Heart left ventricle (tissue), 16 donors: ENCODE measurements around the gene LY86. TPM values are rescaled to one million over a fixed set of nuclear protein-coding genes. Genes with fewer than 3 reads are reported as not detected.

Experiments used
- ATAC-seq, 4 donors: fragments of 200-7000 bp; cut with Tn5 transposase; one replicate each; pipeline ENCODE4 v1.9.1; 2020 to 2022; ENCODE audit warnings: moderate library complexity in 4 of 4, mild to moderate bottlenecking in 3 of 4, moderate number of reproducible peaks in 1 of 4
- DNase-seq, 5 donors: peaks; one replicate each; pipeline ENCODE4 v3.0.0-alpha.2; 2020
- H3K27ac ChIP-seq, 12 donors: fragments of 200-600 bp; sonication (generic) in 4 of 12; one replicate each; pipeline versions ENCODE4 v1.5.0 to v1.8.0; 2016 to 2022; ENCODE audit warnings: mild to moderate bottlenecking in 2 of 12
- H3K27me3 ChIP-seq, 9 donors: fragments of 200-600 bp; sonication (generic) in 2 of 9; one replicate each; pipeline versions ENCODE4 v1.5.1 to v1.8.0; 2016 to 2022; ENCODE audit warnings: mild to moderate bottlenecking in 3 of 9
- H3K36me3 ChIP-seq, 9 donors: fragments of 200-600 bp; sonication (generic) in 2 of 9; one replicate each; pipeline versions ENCODE4 v1.5.0 to v1.8.0; 2018 to 2022; ENCODE audit warnings: mild to moderate bottlenecking in 2 of 9
- H3K4me1 ChIP-seq, 12 donors: fragments of 200-600 bp; sonication (generic) in 4 of 12; one replicate each; pipeline versions ENCODE4 v1.5.0 to v1.8.0; 2016 to 2022; ENCODE audit warnings: mild to moderate bottlenecking in 3 of 12
- H3K4me3 ChIP-seq, 12 donors: fragments of 200-600 bp; sonication (generic) in 4 of 12; one replicate each; pipeline versions ENCODE4 v1.5.0 to v1.8.0; 2017 to 2022; ENCODE audit warnings: mild to moderate bottlenecking in 9 of 12, moderate library complexity in 4 of 12
- H3K9me3 ChIP-seq, 12 donors: fragments of 200-600 bp; sonication (generic) in 4 of 12; one replicate each; pipeline versions ENCODE4 v1.5.0 to v1.8.0; 2016 to 2022; ENCODE audit warnings: mild to moderate bottlenecking in 1 of 12
- POLR2A ChIP-seq, 2 donors: fragments of 450-650 bp; IDR thresholded peaks; one replicate each; pipeline ENCODE4 v1.6.1; 2017; ENCODE audit warnings: antibody characterized with exemption in 2 of 2, mild to moderate bottlenecking in 2 of 2, moderate library complexity in 2 of 2
- WGBS, 4 donors: extraction: QIAGEN DNeasy Blood & Tissue Kit in 2 of 4; methylation state at CpG; one replicate each; pipeline versions ENCODE4 v1.1.5 to v1.1.7; 2013 to 2018; 5-methylcytosine and 5-hydroxymethylcytosine counted together
- intact Hi-C, 10 donors: fragments of 100-400 bp; cut with DNase I; formaldehyde crosslinking; loops; one replicate each; pipeline versions ENCODE4 v1.11.1 to v1.14.2; 2022
- polyA plus RNA-seq, 2 donors: library from polyadenylated mRNA; stranded (reverse); fragments of 200-250 nt; gene quantifications; one replicate each; pipeline ENCODE4 v1.2.3, GENCODE V29; 2013
- total RNA-seq, 9 donors: library from RNA; depleted of rRNA in 2 of 9; stranded (reverse); fragments of >200 nt in 2 of 9; fragmentation: NEBNext Ultra II Directional in 3 of 9; extraction: Animal tissue kit (Norgen Biotek cat#: 25700) in 3 of 9; gene quantifications; one replicate each; pipeline versions ENCODE4 v1.1.0 to v1.2.4, GENCODE V29; 2016 to 2023
- TF ChIP-seq, protein P1 (sequence below), 12 donors: fragments of 200-600 bp; sonication (generic) in 4 of 12; IDR thresholded peaks; one replicate each; pipeline versions ENCODE4 v1.5.0 to v1.8.0; 2018 to 2022; ENCODE audit warnings: antibody characterized with exemption in 12 of 12, mild to moderate bottlenecking in 5 of 12
- donor health status: ischemic (EF 13 %, LVEDD 7.1; RV severe dilation, severe dysfunction).
- donor health status: healthy with polysubstance abuse.
- donor health status: DM: no; HTN: yes; CAD: no.
- donor health status: DM: no; HTN: no; CAD: no.
- donor health status: ischemic (EF 25% LVEDD 6.9; RV normal size, moderate dysfunction).
- donor health status: ischemic (EF 25% LVEDD 5.7; RV mildly dilated, moderate dysfunction).
- donor health status: healthy.
- donor health status: DM: yes; HTN: yes; CAD: no.
- donor health status: ischemic (EF 35%, LVEDD 5.7; RV mildly dilated, moderate dysfunction).
- donor health status: nonischemic (EF 11% LVEDD 7.7; RV severe dilation, severe dysfunction).
- donor health status: DM: yes; HTN: yes; CAD: no.
- donor health status: PGD.
- donor health status: ischemic (EF 29% LVEDD 5.4; RV normal size, mild dysfunction).
- donor health status: nonischemic (EF 23%, LVEDD 6.1; RV moderate dilation, normal function).

The LY86 gene
- total and polyA plus RNA-seq, 11 donors, result 0.23 to 13.4 (median 0.75) TPM

DNA sequence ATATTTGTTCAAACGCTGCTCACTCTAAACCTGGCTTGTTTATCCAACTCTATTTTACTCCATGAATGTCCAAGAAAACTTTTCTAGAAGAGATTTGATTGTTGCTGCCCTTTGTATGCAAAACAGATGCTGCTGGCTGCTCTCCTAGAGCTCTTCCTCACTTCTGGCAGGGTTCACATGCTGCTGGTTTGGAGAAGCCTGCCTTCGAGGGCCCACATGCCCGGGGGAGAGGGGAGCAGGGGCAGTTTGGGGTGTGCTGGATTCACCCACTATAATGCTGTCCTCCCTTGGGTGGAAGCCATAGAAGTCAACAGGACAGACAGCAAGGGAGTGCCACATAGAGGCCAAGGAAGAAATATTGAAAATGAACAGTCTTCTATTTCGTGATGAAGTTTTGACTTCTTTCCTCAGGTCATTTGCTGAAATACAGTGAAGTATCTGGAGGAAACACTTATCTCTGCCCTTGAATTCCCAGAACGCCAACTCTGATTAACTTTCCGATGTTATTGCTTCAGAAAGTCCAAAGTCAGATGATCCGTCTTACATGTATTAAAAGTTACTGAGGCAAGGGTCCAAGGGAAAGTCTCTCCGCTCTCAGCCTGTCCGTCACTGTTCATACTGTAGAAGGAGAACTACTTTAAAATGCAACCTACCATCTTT lies 32.4 kb downstream of the LY86 start:
- 50 to 69% (median 61%) methylated on average over 9 of the region's 9 CpGs for WGBS, 4 donors
- Histone ChIP-seq H3K36me3 (no peaks in the 10 kb centered on the region), H3K4me3 (no peak overlapping the region), H3K27me3 (no peaks in the 10 kb centered on the region), H3K9me3 (no peaks in the 10 kb centered on the region), H3K27ac (peak overlapping the region in 3 of 12 donors; percentile 13 to 41 (median 19)), H3K4me1 (peaks cover 0 to 33% (median 7%) of the 10 kb centered on the region in 12 donors)
- DNase-seq, result no peak
- intact Hi-C loops, result no loop called here
- no peak for ATAC-seq
- TF ChIP-seq, protein P1, sequence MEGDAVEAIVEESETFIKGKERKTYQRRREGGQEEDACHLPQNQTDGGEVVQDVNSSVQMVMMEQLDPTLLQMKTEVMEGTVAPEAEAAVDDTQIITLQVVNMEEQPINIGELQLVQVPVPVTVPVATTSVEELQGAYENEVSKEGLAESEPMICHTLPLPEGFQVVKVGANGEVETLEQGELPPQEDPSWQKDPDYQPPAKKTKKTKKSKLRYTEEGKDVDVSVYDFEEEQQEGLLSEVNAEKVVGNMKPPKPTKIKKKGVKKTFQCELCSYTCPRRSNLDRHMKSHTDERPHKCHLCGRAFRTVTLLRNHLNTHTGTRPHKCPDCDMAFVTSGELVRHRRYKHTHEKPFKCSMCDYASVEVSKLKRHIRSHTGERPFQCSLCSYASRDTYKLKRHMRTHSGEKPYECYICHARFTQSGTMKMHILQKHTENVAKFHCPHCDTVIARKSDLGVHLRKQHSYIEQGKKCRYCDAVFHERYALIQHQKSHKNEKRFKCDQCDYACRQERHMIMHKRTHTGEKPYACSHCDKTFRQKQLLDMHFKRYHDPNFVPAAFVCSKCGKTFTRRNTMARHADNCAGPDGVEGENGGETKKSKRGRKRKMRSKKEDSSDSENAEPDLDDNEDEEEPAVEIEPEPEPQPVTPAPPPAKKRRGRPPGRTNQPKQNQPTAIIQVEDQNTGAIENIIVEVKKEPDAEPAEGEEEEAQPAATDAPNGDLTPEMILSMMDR (IDR thresholded peaks at IDR 0.05), result no peak

DNA sequence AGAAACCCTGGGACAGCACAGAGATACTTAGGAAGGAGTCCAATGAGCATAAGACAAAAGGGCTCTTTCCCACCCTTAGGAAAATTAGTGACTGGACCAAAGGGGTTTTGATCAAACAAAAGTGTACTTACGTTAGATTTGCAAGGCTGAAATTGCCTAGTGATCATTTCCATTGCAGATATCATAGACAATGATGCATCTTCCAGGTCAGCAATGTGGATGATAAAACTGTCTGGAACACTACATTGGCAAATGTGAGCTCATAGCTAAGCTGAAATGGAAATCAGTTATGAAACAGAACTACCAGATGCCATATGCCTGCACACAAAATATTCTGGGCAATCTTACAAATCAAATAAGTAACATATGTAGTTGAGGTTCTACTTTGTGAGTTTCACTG lies 34.0 kb downstream of the LY86 start:
- TF ChIP-seq POLR2A (IDR thresholded peaks at IDR 0.05), result no peak
- TF ChIP-seq, protein P1 (IDR thresholded peaks at IDR 0.05), result no peak
- peaks cover 0 to 41% (median 8%) of the 10 kb centered on the region in 12 donors for H3K4me1 ChIP-seq
- peaks cover 0 to 5% (median 0%) of the 10 kb centered on the region in 9 donors for H3K36me3 ChIP-seq
- WGBS, 4 donors, result 92 to 100% (median 96%) methylated on average over 1 of the region's 1 CpG
- H3K9me3 ChIP-seq, result no peaks in the 10 kb centered on the region
- H3K27me3 ChIP-seq, result no peaks in the 10 kb centered on the region
- no peak for DNase-seq
- H3K27ac ChIP-seq, result no peak overlapping the region
- H3K4me3 ChIP-seq, result no peak overlapping the region
- intact Hi-C loops, result no loop called here
- no peak for ATAC-seq

DNA sequence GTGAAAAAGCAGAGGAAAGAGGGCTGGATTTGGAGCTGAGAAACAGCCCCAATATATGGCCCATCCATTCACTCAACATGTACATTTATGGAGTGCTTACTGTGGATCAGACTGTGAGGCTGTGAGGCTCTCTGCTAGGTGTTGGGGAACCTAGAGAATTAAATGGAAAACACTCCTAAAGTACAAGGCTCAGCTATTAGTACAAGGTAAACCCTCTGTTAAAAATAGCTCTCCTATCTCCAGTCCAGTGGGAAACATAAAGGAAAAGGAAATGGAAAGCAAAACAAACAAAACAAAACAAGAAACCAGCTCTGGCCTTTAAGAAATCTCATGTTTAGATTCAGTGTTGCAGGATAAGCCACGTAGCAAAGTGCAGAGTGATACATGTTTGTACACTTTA lies 35.0 kb downstream of the LY86 start:
- ATAC-seq, result peak in 2 of 4 donors; percentile 38 to 42
- H3K4me1 ChIP-seq, result peaks cover 0 to 41% (median 8%) of the 10 kb centered on the region in 12 donors
- H3K4me3 ChIP-seq, result no peak overlapping the region
- intact Hi-C loops, result no loop called here
- no peak for DNase-seq
- no peak for TF ChIP-seq POLR2A (IDR thresholded peaks at IDR 0.05)
- H3K9me3 ChIP-seq, result no peaks in the 10 kb centered on the region
- peak overlapping the region in 4 of 12 donors; percentile 31 to 75 (median 50) for H3K27ac ChIP-seq
- H3K36me3 ChIP-seq, result peaks cover 0 to 7% (median 0%) of the 10 kb centered on the region in 9 donors
- WGBS, 4 donors, result 27 to 44% (median 30%) methylated on average over 1 of the region's 1 CpG
- H3K27me3 ChIP-seq, result no peaks in the 10 kb centered on the region

DNA sequence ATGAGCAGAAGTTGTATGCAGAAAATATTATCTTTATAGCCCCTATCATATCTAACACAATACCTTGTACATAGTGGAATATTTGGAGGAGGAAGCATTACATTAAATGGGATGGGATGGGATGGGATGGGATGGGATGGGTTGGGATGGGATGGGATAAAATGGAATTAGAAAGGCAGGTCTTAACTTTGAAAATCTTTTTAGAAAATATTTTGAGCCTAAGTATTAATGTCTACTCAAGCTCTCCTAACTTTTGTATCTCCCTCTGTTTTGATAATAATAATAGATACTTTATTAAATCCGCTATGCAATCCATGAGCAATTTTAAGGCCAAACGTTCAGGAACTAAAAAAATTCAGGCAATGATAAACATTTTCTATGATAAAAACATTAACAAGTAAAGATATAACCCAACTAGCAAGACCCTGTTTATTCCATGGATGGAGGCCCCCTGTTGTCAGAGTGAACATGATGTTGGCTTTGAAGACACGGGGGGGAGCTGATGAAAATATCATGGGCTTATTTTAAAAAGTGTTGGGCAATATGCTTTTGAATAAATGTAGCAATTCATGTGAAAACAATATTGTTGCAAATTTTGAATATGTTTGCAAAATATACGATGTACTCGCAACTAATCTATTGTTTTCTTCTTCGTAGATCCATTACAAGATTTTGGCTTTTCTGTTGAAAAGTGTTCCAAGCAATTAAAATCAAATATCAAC lies 35.9 kb downstream of the LY86 start:
- Histone ChIP-seq H3K4me1 (peaks cover 0 to 41% (median 8%) of the 10 kb centered on the region in 12 donors), H3K36me3 (peaks cover 0 to 7% (median 0%) of the 10 kb centered on the region in 9 donors), H3K27me3 (no peaks in the 10 kb centered on the region), H3K4me3 (no peak overlapping the region), H3K9me3 (no peaks in the 10 kb centered on the region), H3K27ac (peak overlapping the region in 1 of 12 donors; percentile 75)
- no peak for DNase-seq
- TF ChIP-seq, protein P1 (IDR thresholded peaks at IDR 0.05), result no peak
- no peak for TF ChIP-seq POLR2A (IDR thresholded peaks at IDR 0.05)
- 90 to 92% (median 91%) methylated on average over 6 of the region's 6 CpGs for WGBS, 4 donors
- intact Hi-C loops, result no loop called here
- ATAC-seq, result no peak
